H1 (cell line): ENCODE data around the gene DFFA. TPM values are rescaled to one million over a fixed set of nuclear protein-coding genes. Genes with fewer than 3 reads are reported as not detected.

Source experiments
- CTCF ChIA-PET: fragments of 300-600 bp; sonication (Branson Sonifier 250); formaldehyde crosslinking; loops from one replicate; lab custom pipeline; 2021; ENCODE audit not compliant: partially characterized antibody; lab: Charles Lee
- POLR2A ChIA-PET: fragments of 300-600 bp; sonication (Branson Sonifier 250); formaldehyde crosslinking; loops from one replicate; lab custom pipeline; 2021; ENCODE audit warnings: inconsistent platforms; ENCODE audit not compliant: partially characterized antibody; lab: Charles Lee
- DNase-seq, 2 experiments: peaks; one replicate each; pipeline versions ENCODE4 v3.0.0 to v3.0.0-alpha.2; 2010 to 2022; ENCODE audit warnings: low spot score in 2 of 2, low read depth in 1 of 2, mixed read lengths in 1 of 2
- FAIRE-seq: peaks from 2 replicates; lab custom pipeline; 2011; peaks lifted over from hg19 to GRCh38; lab: Jason Lieb, UNC
- H2AFZ ChIP-seq: 2 replicates; pipeline ENCODE4 v1.8.1; 2012; ENCODE audit warnings: low read length, inconsistent platforms
- H2AK5ac ChIP-seq: 2 replicates; pipeline ENCODE4 v1.6.1; 2013; ENCODE audit warnings: low read depth, low read length
- H2BK120ac ChIP-seq: replicated peaks from 2 replicates; pipeline ENCODE3; 2013; ENCODE audit warnings: low read depth, low read length, inconsistent platforms
- H2BK12ac ChIP-seq: 2 replicates; pipeline ENCODE4 v1.6.1; 2013; ENCODE audit warnings: low read depth, low read length
- H2BK15ac ChIP-seq: 2 replicates; pipeline ENCODE4 v1.6.1; 2013; ENCODE audit warnings: low read length
- H2BK20ac ChIP-seq: 2 replicates; pipeline ENCODE4 v1.6.1; 2013; ENCODE audit warnings: low read length
- H2BK5ac ChIP-seq: 2 replicates; pipeline ENCODE4 v1.6.1; 2013; ENCODE audit warnings: low read depth, low read length
- H3K14ac ChIP-seq: 2 replicates; pipeline ENCODE4 v1.6.1; 2013; ENCODE audit warnings: inconsistent platforms; ENCODE audit not compliant: insufficient read length
- H3K18ac ChIP-seq: 2 replicates; pipeline ENCODE4 v1.6.1; 2013; ENCODE audit warnings: low read length; ENCODE audit errors: extremely low read depth
- H3K23ac ChIP-seq: 2 replicates; pipeline ENCODE4 v1.6.1; 2013; ENCODE audit warnings: inconsistent platforms; ENCODE audit not compliant: insufficient read length
- H3K23me2 ChIP-seq: 2 replicates; pipeline ENCODE4 v1.6.1; 2013; ENCODE audit warnings: low read depth, low read length
- H3K27ac ChIP-seq: 2 replicates; pipeline ENCODE4 v1.6.1; 2011; ENCODE audit warnings: low read depth, low read length, inconsistent platforms
- H3K27me3 ChIP-seq, 4 experiments: replicated peaks in 1 of 4; 1 replicate in 1 of 4; 2 replicates in 3 of 4; pipeline versions ENCODE4 v1.6.1 to v1.8.1; 2011 to 2013; ENCODE audit warnings: low read length in 3 of 4, mild to moderate bottlenecking in 3 of 4, inconsistent platforms in 2 of 4, mixed read lengths in 2 of 4, moderate library complexity in 1 of 4; ENCODE audit not compliant: control insufficient read depth in 3 of 4, insufficient read depth in 3 of 4; ENCODE audit errors: extremely low read depth in 1 of 4
- H3K36me3 ChIP-seq, 4 experiments: 2 replicates each; pipeline versions ENCODE4 v1.6.1 to v1.8.1; 2011 to 2013; ENCODE audit warnings: mild to moderate bottlenecking in 4 of 4, low read length in 3 of 4, moderate library complexity in 2 of 4, control low read depth in 1 of 4, inconsistent platforms in 1 of 4; ENCODE audit not compliant: insufficient read depth in 4 of 4, control insufficient read depth in 2 of 4
- H3K4ac ChIP-seq: replicated peaks from 2 replicates; pipeline ENCODE3; 2013; ENCODE audit warnings: low read length, low read depth, mixed read lengths, inconsistent platforms; ENCODE audit not compliant: insufficient read length
- H3K4me1 ChIP-seq, 4 experiments: replicated peaks in 1 of 4; 1 replicate in 1 of 4; 2 replicates in 3 of 4; pipeline versions ENCODE4 v1.6.1 to v1.8.1; 2011 to 2013; ENCODE audit warnings: low read length in 3 of 4, inconsistent platforms in 2 of 4, mixed read lengths in 1 of 4; ENCODE audit not compliant: insufficient read depth in 4 of 4, control insufficient read depth in 3 of 4
- H3K4me2 ChIP-seq, 2 experiments: 2 replicates each; pipeline versions ENCODE4 v1.6.1 to v1.8.1; 2011 to 2013; ENCODE audit warnings: low read depth in 2 of 2, low read length in 2 of 2, control low read depth in 1 of 2, inconsistent platforms in 1 of 2, mild to moderate bottlenecking in 1 of 2; ENCODE audit not compliant: insufficient read depth in 1 of 2
- H3K4me3 ChIP-seq, 4 experiments: fragments of 200-600, 300-600 bp in 1 of 4; sonication (generic), shearing (Covaris generic), sonication (Bioruptor Twin) in 1 of 4; 2 replicates each; pipeline versions ENCODE4 v1.5.1 to v1.8.1; 2011 to 2016; ENCODE audit warnings: low read length in 4 of 4, low read depth in 3 of 4, control low read depth in 2 of 4, inconsistent platforms in 2 of 4, mild to moderate bottlenecking in 2 of 4, mixed read lengths in 1 of 4, moderate library complexity in 1 of 4; ENCODE audit not compliant: insufficient read depth in 2 of 4; ENCODE audit errors: extremely low read depth in 1 of 4
- H3K56ac ChIP-seq: replicated peaks from 2 replicates; pipeline ENCODE3; 2013; ENCODE audit warnings: low read depth, mild to moderate bottlenecking, mixed read lengths, low read length, inconsistent platforms; ENCODE audit not compliant: insufficient read length
- H3K79me1 ChIP-seq: 2 replicates; pipeline ENCODE4 v1.6.1; 2013; ENCODE audit warnings: low read depth, low read length, control low read depth
- H3K79me2 ChIP-seq, 2 experiments: 2 replicates each; pipeline versions ENCODE4 v1.6.1 to v1.8.1; 2012 to 2013; ENCODE audit warnings: low read length in 2 of 2, mild to moderate bottlenecking in 2 of 2, inconsistent platforms in 1 of 2; ENCODE audit not compliant: insufficient read depth in 2 of 2, control insufficient read depth in 1 of 2
- H3K9ac ChIP-seq, 4 experiments: replicated peaks in 1 of 4; 1 replicate in 1 of 4; 2 replicates in 3 of 4; pipeline versions ENCODE4 v1.6.1 to v1.8.1; 2011 to 2013; ENCODE audit warnings: low read depth in 3 of 4, low read length in 3 of 4, control low read depth in 2 of 4, mild to moderate bottlenecking in 2 of 4, moderate library complexity in 2 of 4, inconsistent platforms in 1 of 4; ENCODE audit errors: extremely low read depth in 1 of 4
- H3K9me3 ChIP-seq, 2 experiments: 2 replicates each; pipeline versions ENCODE4 v1.6.1 to v1.8.1; 2012 to 2013; ENCODE audit warnings: mild to moderate bottlenecking in 2 of 2, moderate library complexity in 2 of 2, control low read depth in 1 of 2, inconsistent platforms in 1 of 2, low read depth in 1 of 2, low read length in 1 of 2, mixed read lengths in 1 of 2; ENCODE audit not compliant: insufficient read depth in 2 of 2
- H4K20me1 ChIP-seq, 2 experiments: replicated peaks in 1 of 2; 2 replicates each; pipeline versions ENCODE3 to v1.8.1; 2011 to 2013; ENCODE audit warnings: inconsistent platforms in 2 of 2, low read length in 2 of 2, mild to moderate bottlenecking in 1 of 2; ENCODE audit not compliant: insufficient read depth in 2 of 2, control insufficient read depth in 1 of 2
- H4K5ac ChIP-seq: 2 replicates; pipeline ENCODE4 v1.6.1; 2013; ENCODE audit warnings: low read length, low read depth, mixed read lengths, inconsistent platforms; ENCODE audit not compliant: insufficient read length
- H4K8ac ChIP-seq: 2 replicates; pipeline ENCODE4 v1.8.0; 2013; ENCODE audit warnings: mild to moderate bottlenecking, moderate library complexity, low read length, inconsistent platforms; ENCODE audit not compliant: insufficient read depth; ENCODE audit errors: extremely low read depth
- H4K91ac ChIP-seq: replicated peaks from 2 replicates; pipeline ENCODE3; 2013; ENCODE audit warnings: low read length, mixed read lengths, inconsistent platforms; ENCODE audit not compliant: insufficient read length
- CEBPB ChIP-seq: IDR thresholded peaks from 2 replicates; pipeline ENCODE4 v1.6.1; 2012; ENCODE audit warnings: low read depth, low read length
- CTCF ChIP-seq, 3 experiments: IDR thresholded peaks; 1 replicate in 2 of 3; 2 replicates in 1 of 3; pipeline versions ENCODE4 v1.5.1 to v1.6.1; 2011; ENCODE audit warnings: low read length in 3 of 3, mild to moderate bottlenecking in 3 of 3, inconsistent platforms in 2 of 3, low read depth in 1 of 3, moderate library complexity in 1 of 3; ENCODE audit not compliant: insufficient read depth in 1 of 3; ENCODE audit errors: control extremely low read depth in 1 of 3
- MAX ChIP-seq: IDR thresholded peaks from 2 replicates; pipeline ENCODE4 v1.6.1; 2012; ENCODE audit warnings: inconsistent platforms
- PHF8 ChIP-seq: fragments of 200-600 bp; sonication (generic); conservative IDR thresholded peaks from 2 replicates; pipeline ENCODE4 v1.7.1; 2012; ENCODE audit warnings: low read depth, mild to moderate bottlenecking, inconsistent platforms, low read length, moderate library complexity
- RAD21 ChIP-seq, 2 experiments: IDR thresholded peaks in 1 of 2; conservative IDR thresholded peaks in 1 of 2; 2 replicates each; pipeline ENCODE4 v1.6.1; 2011; ENCODE audit warnings: low read depth in 2 of 2, low read length in 2 of 2, improper control_type of control experiment in 1 of 2, inconsistent platforms in 1 of 2, mild to moderate bottlenecking in 1 of 2, moderate library complexity in 1 of 2
- RBBP5 ChIP-seq: IDR thresholded peaks from 2 replicates; pipeline ENCODE4 v1.7.1; 2012; ENCODE audit warnings: low read depth, mild to moderate bottlenecking, inconsistent platforms, low read length, moderate library complexity, borderline replicate concordance
- SIN3A ChIP-seq, 2 experiments: IDR thresholded peaks in 1 of 2; conservative IDR thresholded peaks in 1 of 2; 2 replicates each; pipeline ENCODE4 v1.6.1; 2011 to 2012; ENCODE audit warnings: low read length in 2 of 2, improper control_type of control experiment in 1 of 2, low read depth in 1 of 2, mild to moderate bottlenecking in 1 of 2
- WGBS, 2 experiments: shearing (Covaris generic) in 1 of 2; methylation state at CpG; one replicate each; pipeline versions ENCODE4 v1.1.6 to v1.1.7; 2013 to 2015; ENCODE audit warnings: low lambda C conversion rate in 2 of 2, mixed read lengths in 2 of 2, inconsistent platforms in 1 of 2, low coverage in 1 of 2, missing lambda C conversion rate in 1 of 2; ENCODE audit not compliant: insufficient replicate concordance in 2 of 2, insufficient coverage in 1 of 2, insufficient read length in 1 of 2; ENCODE audit errors: extremely low coverage in 1 of 2, missing lambda C conversion rate in 1 of 2; 5-methylcytosine and 5-hydroxymethylcytosine counted together
- polyA plus RNA-seq, 7 experiments: library from polyadenylated mRNA; depleted of rRNA in 3 of 7; stranded (reverse) in 5 of 7; unstranded in 2 of 7; fragments of >200 nt in 5 of 7; fragments of 200-250 nt in 2 of 7; gene quantifications; 1 replicate in 5 of 7; 2 replicates in 1 of 7; 4 replicates in 1 of 7; pipeline versions ENCODE4 v1.2.1 to v1.2.3, GENCODE V29; 2011 to 2013; ENCODE audit warnings: missing spikeins in 2 of 7, mixed read lengths in 2 of 7
- total RNA-seq: library from RNA; stranded (reverse); fragmentation: NEBNext Ultra II Directional; extraction: Animal tissue kit (Norgen Biotek cat#: 25700); gene quantifications from 2 replicates; pipeline ENCODE4 v1.2.1, GENCODE V29; 2021

The DFFA gene
- total and polyA plus RNA-seq, 2 of the 8 experiments (the other 6 are each of a cell fraction or from before 2014, with no cell fraction given) = 34.3 to 79.9 TPM

- Histone ChIP-seq H2BK120ac (no peak overlapping the region), H3K23me2 (no peaks in the 10 kb centered on the region), H3K36me3 (no peaks in the 10 kb centered on the region), H3K79me2 (peaks cover 3 to 34% of the 10 kb centered on the region in 2 experiments; a peak in 2 of 4 replicates), H4K5ac (no peak overlapping the region), H2BK20ac (no peak overlapping the region), H3K18ac (peak overlapping the region; percentile 63; the same call in 1 of the 2 replicates), H2AK5ac (no peak overlapping the region), H3K9ac (no peak overlapping the region), H3K23ac (no peak overlapping the region), H2BK5ac (no peak overlapping the region), H3K27ac (no peak overlapping the region), H3K14ac (no peak overlapping the region), H3K79me1 (peaks cover 8% of the 10 kb centered on the region; the same call in 1 of the 2 replicates), H3K4me1 (peaks cover 3 to 12% (median 5%) of the 10 kb centered on the region in 4 experiments; a peak in 6 of 7 replicates), H4K20me1 (peaks cover 1 to 3% of the 10 kb centered on the region in 2 experiments), H3K4me2 (no peak overlapping the region), H3K9me3 (no peaks in the 10 kb centered on the region), H2BK15ac (peak overlapping the region; percentile 74; the same call in 1 of the 2 replicates), H2BK12ac (peak overlapping the region; percentile 83), H2AFZ (no peak overlapping the region), H3K4me3 (no peak overlapping the region), H3K56ac (no peak overlapping the region), H3K27me3 (no peaks in the 10 kb centered on the region), H4K8ac (no peak overlapping the region), H3K4ac (no peak overlapping the region), H4K91ac (peak overlapping the region; percentile 41)
- FAIRE-seq (peak; percentile 79), DNase-seq (no peak)
- ChIA-PET CTCF (interaction anchor here (0.7 to 9.1 kb wide), 59 partner anchors 9 to 465 kb away, joined by 3 to 78 read pairs (median 4); partner anchors contain the start of genes CENPS and CORT), POLR2A (interaction anchor here (0.8 to 1.6 kb wide), 3 partner anchors 10 to 473 kb away, joined by 3 to 7 read pairs (median 5); partner anchors contain the start of gene CENPS)
- WGBS, 2 experiments = 61% methylated on average over 17 of the region's 17 CpGs; no CpG with 5 or more reads in 1 of the 2 experiments
- TF ChIP-seq CEBPB = peak; percentile 91
- peak; percentile 84 for TF ChIP-seq RAD21 (IDR thresholded peaks at IDR 0.05 in 1 of 2, conservative IDR thresholded peaks at IDR 0.05 in 1 of 2; ENCODE audit: low read depth in 2 of 2, low read length in 2 of 2)
- no peak for TF ChIP-seq RBBP5
- TF ChIP-seq PHF8 = no peak
- peak in 1 of 2 experiments; percentile 60; a peak in 1 of 4 replicates for TF ChIP-seq SIN3A (conservative IDR thresholded peaks at IDR 0.05 in 1 of 2, IDR thresholded peaks at IDR 0.05 in 1 of 2; ENCODE audit: low read depth in 1 of 2, low read length in 2 of 2)
- no peak for TF ChIP-seq MAX
- peak; percentile 51 to 89 (median 77) for TF ChIP-seq CTCF (IDR thresholded peaks at IDR 0.05; ENCODE audit: control extremely low read depth in 1 of 3, insufficient read depth in 1 of 3, low read depth in 1 of 3, low read length in 3 of 3)
Observed at GRCh38 chr1:10507111-10507879, 35.0 kb upstream of the DFFA start.
